SK-N-SH (cell line): ENCODE results near the gene CCSER1. TPM values are rescaled to one million over a fixed set of nuclear protein-coding genes. Genes with fewer than 3 reads are reported as not detected.

Experiments used
- CTCF ChIA-PET: fragments of 300-600, 350-600 bp; formaldehyde crosslinking; extraction: SDS; loops from one replicate; lab custom pipeline; 2021; lab: Yijun Ruan, JAX
- POLR2A ChIA-PET: fragments of 350-600 bp; sonication (Branson Sonifier 250); formaldehyde crosslinking; extraction: SDS; loops from one replicate; lab custom pipeline; 2020; ENCODE audit warnings: antibody characterized with exemption, inconsistent platforms; lab: Yijun Ruan, JAX
- DNase-seq: peaks from one replicate; pipeline ENCODE4 v3.0.0; 2012
- H2AFZ ChIP-seq: fragments of 200-600 bp; sonication (generic); 2 replicates; pipeline ENCODE4 v1.8.1; 2016; ENCODE audit warnings: antibody characterized with exemption, mild to moderate bottlenecking, low read depth
- H3F3A ChIP-seq: fragments of 200-600 bp; sonication (generic); replicated peaks from 2 replicates; pipeline ENCODE3; 2016; ENCODE audit warnings: antibody characterized with exemption, mild to moderate bottlenecking; ENCODE audit not compliant: insufficient read depth
- H3K27ac ChIP-seq, 2 experiments: fragments of 200-500 bp in 1 of 2; fragments of 200-600 bp in 1 of 2; sonication (Bioruptor generic) in 1 of 2; sonication (generic), shearing (Covaris generic) in 1 of 2; 2 replicates each; pipeline versions ENCODE4 v1.5.1 to v1.6.1; 2014 to 2016; ENCODE audit warnings: low read depth in 2 of 2, inconsistent platforms in 1 of 2, low read length in 1 of 2, mild to moderate bottlenecking in 1 of 2, mixed read lengths in 1 of 2
- H3K27me3 ChIP-seq: fragments of 200-600 bp; sonication (generic), shearing (Covaris generic); 2 replicates; pipeline ENCODE4 v1.6.1; 2016; ENCODE audit warnings: mixed run types; ENCODE audit not compliant: insufficient read depth
- H3K36me3 ChIP-seq, 2 experiments: fragments of 200-500 bp in 1 of 2; fragments of 200-600 bp in 1 of 2; sonication (Bioruptor generic) in 1 of 2; sonication (generic) in 1 of 2; replicated peaks in 1 of 2; 2 replicates each; pipeline versions ENCODE3 to v1.5.1; 2014 to 2016; ENCODE audit warnings: low read length in 1 of 2, mild to moderate bottlenecking in 1 of 2; ENCODE audit not compliant: insufficient read depth in 2 of 2, control insufficient read depth in 1 of 2
- H3K4me1 ChIP-seq, 2 experiments: fragments of 200-500 bp in 1 of 2; fragments of 200-600 bp in 1 of 2; sonication (Bioruptor generic) in 1 of 2; sonication (generic), shearing (Covaris generic) in 1 of 2; 2 replicates each; pipeline versions ENCODE4 v1.5.1 to v1.6.1; 2014 to 2016; ENCODE audit warnings: low read depth in 1 of 2, low read length in 1 of 2, mixed run types in 1 of 2; ENCODE audit not compliant: insufficient read depth in 2 of 2, control insufficient read depth in 1 of 2
- H3K4me2 ChIP-seq: fragments of 200-600 bp; sonication (generic), shearing (Covaris generic); 2 replicates; pipeline ENCODE4 v1.6.1; 2017; ENCODE audit warnings: mixed run types
- H3K4me3 ChIP-seq, 2 experiments: fragments of 200-500 bp in 1 of 2; fragments of 200-600 bp in 1 of 2; sonication (Bioruptor generic) in 1 of 2; sonication (generic), shearing (Covaris generic) in 1 of 2; 2 replicates each; pipeline versions ENCODE4 v1.5.1 to v1.8.1; 2014 to 2016; ENCODE audit warnings: low read depth in 2 of 2, inconsistent platforms in 1 of 2, low read length in 1 of 2, mild to moderate bottlenecking in 1 of 2, mixed read lengths in 1 of 2, moderate library complexity in 1 of 2
- H3K79me2 ChIP-seq: fragments of 200-600 bp; sonication (generic); 2 replicates; pipeline ENCODE4 v1.8.1; 2017; ENCODE audit warnings: mild to moderate bottlenecking; ENCODE audit not compliant: insufficient read depth
- H3K9ac ChIP-seq: fragments of 200-600 bp; sonication (generic); 2 replicates; pipeline ENCODE4 v1.6.1; 2017; ENCODE audit warnings: mixed run types
- H3K9me2 ChIP-seq: fragments of 200-600 bp; sonication (generic); 2 replicates; pipeline ENCODE4 v1.6.1; 2017; ENCODE audit warnings: mixed run types
- H3K9me3 ChIP-seq: fragments of 200-600 bp; sonication (generic); 2 replicates; pipeline ENCODE4 v1.6.1; 2017; ENCODE audit warnings: mixed run types, mild to moderate bottlenecking, moderate library complexity
- H4K20me1 ChIP-seq: fragments of 200-600 bp; sonication (generic); 2 replicates; pipeline ENCODE4 v1.6.1; 2017; ENCODE audit warnings: mild to moderate bottlenecking, mixed run types; ENCODE audit not compliant: insufficient read depth
- CHD2 ChIP-seq: fragments of 150-350 bp; IDR thresholded peaks from 2 replicates; pipeline ENCODE4 v1.6.1; 2018; ENCODE audit warnings: low read length; ENCODE audit not compliant: partially characterized antibody
- ELF1 ChIP-seq: IDR thresholded peaks from 2 replicates; pipeline ENCODE4 v1.4.0; 2012
- EP300 ChIP-seq, 2 experiments: IDR thresholded peaks; 2 replicates each; pipeline versions ENCODE4 v1.4.0 to v1.6.1; 2012; ENCODE audit warnings: borderline replicate concordance in 1 of 2, low read depth in 1 of 2, low read length in 1 of 2
- EZH2phosphoT487 ChIP-seq: fragments of 200-600 bp; sonication (generic); IDR thresholded peaks from 2 replicates; pipeline ENCODE4 v1.6.1; 2017; ENCODE audit warnings: low read depth, mixed run types, mild to moderate bottlenecking, antibody characterized with exemption, moderate library complexity, borderline replicate concordance
- FOSL2 ChIP-seq: IDR thresholded peaks from 2 replicates; pipeline ENCODE4 v1.4.0; 2012; ENCODE audit warnings: low read depth, mild to moderate bottlenecking, moderate library complexity, borderline replicate concordance
- FOXM1 ChIP-seq: IDR thresholded peaks from 2 replicates; pipeline ENCODE4 v1.4.0; 2012; ENCODE audit warnings: low read depth, mild to moderate bottlenecking
- GATA2 ChIP-seq: sonication (generic); formaldehyde crosslinking; IDR thresholded peaks from 2 replicates; pipeline ENCODE4 v1.5.0; 2020; ENCODE audit warnings: mild to moderate bottlenecking, missing genetic modification reagents
- MEF2A ChIP-seq: IDR thresholded peaks from 2 replicates; pipeline ENCODE4 v1.4.0; 2012; ENCODE audit warnings: low read depth, borderline replicate concordance
- MXI1 ChIP-seq: IDR thresholded peaks from 2 replicates; pipeline ENCODE4 v1.6.1; 2012; ENCODE audit warnings: mild to moderate bottlenecking, low read depth, low read length, improper control_type of control experiment
- NFIC ChIP-seq: IDR thresholded peaks from 2 replicates; pipeline ENCODE4 v1.4.0; 2012; ENCODE audit warnings: borderline replicate concordance
- NRF1 ChIP-seq: IDR thresholded peaks from 2 replicates; pipeline ENCODE4 v1.6.1; 2012; ENCODE audit warnings: low read depth, mild to moderate bottlenecking, low read length
- RAD21 ChIP-seq: IDR thresholded peaks from 2 replicates; pipeline ENCODE4 v1.6.1; 2012; ENCODE audit warnings: mild to moderate bottlenecking, low read length
- RFX5 ChIP-seq: IDR thresholded peaks from 2 replicates; pipeline ENCODE4 v1.6.1; 2012; ENCODE audit warnings: mild to moderate bottlenecking, improper control_type of control experiment, low read length
- SMC3 ChIP-seq: IDR thresholded peaks from 2 replicates; pipeline ENCODE4 v1.6.1; 2012; ENCODE audit warnings: low read depth, low read length, improper control_type of control experiment
- TAF1 ChIP-seq: IDR thresholded peaks from 2 replicates; pipeline ENCODE4 v1.6.1; 2012; ENCODE audit warnings: low read depth, mild to moderate bottlenecking, low read length, moderate library complexity, borderline replicate concordance
- TCF12 ChIP-seq: IDR thresholded peaks from 2 replicates; pipeline ENCODE4 v1.4.0; 2012
- TEAD4 ChIP-seq: IDR thresholded peaks from 2 replicates; pipeline ENCODE4 v1.4.0; 2012; ENCODE audit warnings: mild to moderate bottlenecking, borderline replicate concordance; ENCODE audit not compliant: insufficient read depth
- YY1 ChIP-seq: IDR thresholded peaks from 2 replicates; pipeline ENCODE4 v1.4.0; 2012; ENCODE audit warnings: low read depth, mild to moderate bottlenecking
- WGBS: methylation state at CpG from one replicate; pipeline ENCODE4 v1.1.6; 2017; ENCODE audit warnings: low lambda C conversion rate; 5-methylcytosine and 5-hydroxymethylcytosine counted together
- polyA plus RNA-seq, 3 experiments: library from polyadenylated mRNA; depleted of rRNA; stranded (reverse); fragments of >200 nt; gene quantifications; 2 replicates each; pipeline ENCODE4 v1.2.3, GENCODE V29; 2012
- TF ChIP-seq, protein P1 (sequence below): IDR thresholded peaks from 2 replicates; pipeline ENCODE4 v1.4.0; 2012; ENCODE audit warnings: low read depth, borderline replicate concordance
- TF ChIP-seq, protein P2 (sequence below): fragments of 150-350 bp; IDR thresholded peaks from 2 replicates; pipeline ENCODE4 v1.6.1; 2017; ENCODE audit warnings: antibody characterized with exemption, low read length, low read depth, borderline replicate concordance
- TF ChIP-seq, protein P3 (sequence below): IDR thresholded peaks from 2 replicates; pipeline ENCODE4 v1.6.1; 2012; ENCODE audit warnings: mild to moderate bottlenecking, low read depth, low read length, moderate library complexity
- TF ChIP-seq, protein P4 (sequence below): IDR thresholded peaks from 2 replicates; pipeline ENCODE4; 2012
- TF ChIP-seq, protein P5 (sequence below): fragments of 150-350 bp; IDR thresholded peaks from 2 replicates; pipeline ENCODE4 v1.6.1; 2016; ENCODE audit warnings: mild to moderate bottlenecking, low read depth, low read length
- TF ChIP-seq, protein P6 (sequence below): fragments of 200-600 bp; sonication (generic); IDR thresholded peaks from 2 replicates; pipeline ENCODE4 v1.6.1; 2017; ENCODE audit warnings: antibody characterized with exemption, mild to moderate bottlenecking, moderate library complexity

The CCSER1 gene
- polyA plus RNA-seq, 1 of the 3 experiments (the other 2 are of a cell fraction), result 0.05 TPM

DNA sequence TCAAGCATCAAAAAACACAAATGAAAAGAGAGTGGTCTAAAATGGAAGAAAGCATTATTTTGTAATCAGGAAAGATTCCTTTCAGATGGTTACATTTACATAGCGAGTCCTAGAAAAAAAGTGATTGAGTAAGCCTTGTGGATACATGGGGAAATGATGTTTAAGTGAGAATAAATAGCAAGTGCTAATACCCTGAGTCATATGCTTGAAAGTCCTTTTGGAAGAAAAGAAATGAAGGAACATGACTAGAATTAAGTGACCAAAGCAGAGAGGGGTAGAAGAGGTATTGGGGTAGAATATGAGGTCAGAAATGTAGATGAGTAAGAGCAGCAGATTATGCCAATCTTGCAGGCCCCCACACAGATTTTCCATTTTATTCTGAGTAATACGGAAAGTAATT is 1361.8 kb downstream of the CCSER1 start (continued):
- TF ChIP-seq ELF1, result no peak
- TF ChIP-seq GATA2, result no peak
- no peak for TF ChIP-seq NRF1
- TF ChIP-seq SMC3, result no peak
- no peak for TF ChIP-seq FOXM1
- TF ChIP-seq NFIC, result no peak
- TF ChIP-seq, protein P1, sequence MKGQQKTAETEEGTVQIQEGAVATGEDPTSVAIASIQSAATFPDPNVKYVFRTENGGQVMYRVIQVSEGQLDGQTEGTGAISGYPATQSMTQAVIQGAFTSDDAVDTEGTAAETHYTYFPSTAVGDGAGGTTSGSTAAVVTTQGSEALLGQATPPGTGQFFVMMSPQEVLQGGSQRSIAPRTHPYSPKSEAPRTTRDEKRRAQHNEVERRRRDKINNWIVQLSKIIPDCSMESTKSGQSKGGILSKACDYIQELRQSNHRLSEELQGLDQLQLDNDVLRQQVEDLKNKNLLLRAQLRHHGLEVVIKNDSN, result no peak
- TF ChIP-seq TAF1, result no peak
- TF ChIP-seq, all 33 proteins: peak for 0

DNA sequence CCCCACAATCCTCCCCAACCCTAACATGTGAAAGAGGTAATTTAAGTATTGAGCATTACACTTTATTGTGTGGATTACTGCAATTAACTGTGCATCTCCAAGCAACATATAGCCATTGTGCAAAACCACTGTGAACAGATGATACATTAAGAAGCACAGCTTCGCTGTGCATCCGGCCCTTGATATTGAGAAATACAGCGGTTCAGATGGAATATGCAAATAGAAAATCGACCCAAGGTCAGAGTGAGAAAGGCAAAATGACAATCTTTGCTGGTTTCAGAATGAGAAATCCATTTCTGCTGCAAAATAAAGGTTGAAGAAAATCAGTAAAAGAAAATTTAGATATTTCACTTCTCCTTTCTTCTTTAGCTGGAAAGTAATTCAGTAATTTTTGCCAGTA is 1370.7 kb downstream of the CCSER1 start:
- Histone ChIP-seq H4K20me1 (no peaks in the 10 kb centered on the region), H3K27me3 (no peaks in the 10 kb centered on the region), H2AFZ (no peak overlapping the region), H3F3A (no peaks in the 10 kb centered on the region), H3K4me2 (no peak overlapping the region)
- TF ChIP-seq YY1 (no peak), RFX5 (no peak), CHD2 (no peak), EP300 (IDR thresholded peaks at IDR 0.05; ENCODE audit: borderline replicate concordance in 1 of 2, low read depth in 1 of 2, low read length in 1 of 2) (no peak), TCF12 (no peak), RAD21 (no peak), NFIC (no peak), TEAD4 (no peak), EZH2phosphoT487 (no peak), SMC3 (no peak), MXI1 (no peak), FOSL2 (no peak), MEF2A (no peak), TAF1 (no peak)
- TF ChIP-seq, protein P2, sequence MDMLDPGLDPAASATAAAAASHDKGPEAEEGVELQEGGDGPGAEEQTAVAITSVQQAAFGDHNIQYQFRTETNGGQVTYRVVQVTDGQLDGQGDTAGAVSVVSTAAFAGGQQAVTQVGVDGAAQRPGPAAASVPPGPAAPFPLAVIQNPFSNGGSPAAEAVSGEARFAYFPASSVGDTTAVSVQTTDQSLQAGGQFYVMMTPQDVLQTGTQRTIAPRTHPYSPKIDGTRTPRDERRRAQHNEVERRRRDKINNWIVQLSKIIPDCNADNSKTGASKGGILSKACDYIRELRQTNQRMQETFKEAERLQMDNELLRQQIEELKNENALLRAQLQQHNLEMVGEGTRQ, result no peak
- TF ChIP-seq, protein P3, sequence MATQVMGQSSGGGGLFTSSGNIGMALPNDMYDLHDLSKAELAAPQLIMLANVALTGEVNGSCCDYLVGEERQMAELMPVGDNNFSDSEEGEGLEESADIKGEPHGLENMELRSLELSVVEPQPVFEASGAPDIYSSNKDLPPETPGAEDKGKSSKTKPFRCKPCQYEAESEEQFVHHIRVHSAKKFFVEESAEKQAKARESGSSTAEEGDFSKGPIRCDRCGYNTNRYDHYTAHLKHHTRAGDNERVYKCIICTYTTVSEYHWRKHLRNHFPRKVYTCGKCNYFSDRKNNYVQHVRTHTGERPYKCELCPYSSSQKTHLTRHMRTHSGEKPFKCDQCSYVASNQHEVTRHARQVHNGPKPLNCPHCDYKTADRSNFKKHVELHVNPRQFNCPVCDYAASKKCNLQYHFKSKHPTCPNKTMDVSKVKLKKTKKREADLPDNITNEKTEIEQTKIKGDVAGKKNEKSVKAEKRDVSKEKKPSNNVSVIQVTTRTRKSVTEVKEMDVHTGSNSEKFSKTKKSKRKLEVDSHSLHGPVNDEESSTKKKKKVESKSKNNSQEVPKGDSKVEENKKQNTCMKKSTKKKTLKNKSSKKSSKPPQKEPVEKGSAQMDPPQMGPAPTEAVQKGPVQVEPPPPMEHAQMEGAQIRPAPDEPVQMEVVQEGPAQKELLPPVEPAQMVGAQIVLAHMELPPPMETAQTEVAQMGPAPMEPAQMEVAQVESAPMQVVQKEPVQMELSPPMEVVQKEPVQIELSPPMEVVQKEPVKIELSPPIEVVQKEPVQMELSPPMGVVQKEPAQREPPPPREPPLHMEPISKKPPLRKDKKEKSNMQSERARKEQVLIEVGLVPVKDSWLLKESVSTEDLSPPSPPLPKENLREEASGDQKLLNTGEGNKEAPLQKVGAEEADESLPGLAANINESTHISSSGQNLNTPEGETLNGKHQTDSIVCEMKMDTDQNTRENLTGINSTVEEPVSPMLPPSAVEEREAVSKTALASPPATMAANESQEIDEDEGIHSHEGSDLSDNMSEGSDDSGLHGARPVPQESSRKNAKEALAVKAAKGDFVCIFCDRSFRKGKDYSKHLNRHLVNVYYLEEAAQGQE, result no peak
- TF ChIP-seq, protein P4, sequence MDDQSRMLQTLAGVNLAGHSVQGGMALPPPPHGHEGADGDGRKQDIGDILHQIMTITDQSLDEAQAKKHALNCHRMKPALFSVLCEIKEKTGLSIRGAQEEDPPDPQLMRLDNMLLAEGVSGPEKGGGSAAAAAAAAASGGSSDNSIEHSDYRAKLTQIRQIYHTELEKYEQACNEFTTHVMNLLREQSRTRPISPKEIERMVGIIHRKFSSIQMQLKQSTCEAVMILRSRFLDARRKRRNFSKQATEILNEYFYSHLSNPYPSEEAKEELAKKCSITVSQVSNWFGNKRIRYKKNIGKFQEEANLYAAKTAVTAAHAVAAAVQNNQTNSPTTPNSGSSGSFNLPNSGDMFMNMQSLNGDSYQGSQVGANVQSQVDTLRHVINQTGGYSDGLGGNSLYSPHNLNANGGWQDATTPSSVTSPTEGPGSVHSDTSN, result no peak
- TF ChIP-seq, protein P5, sequence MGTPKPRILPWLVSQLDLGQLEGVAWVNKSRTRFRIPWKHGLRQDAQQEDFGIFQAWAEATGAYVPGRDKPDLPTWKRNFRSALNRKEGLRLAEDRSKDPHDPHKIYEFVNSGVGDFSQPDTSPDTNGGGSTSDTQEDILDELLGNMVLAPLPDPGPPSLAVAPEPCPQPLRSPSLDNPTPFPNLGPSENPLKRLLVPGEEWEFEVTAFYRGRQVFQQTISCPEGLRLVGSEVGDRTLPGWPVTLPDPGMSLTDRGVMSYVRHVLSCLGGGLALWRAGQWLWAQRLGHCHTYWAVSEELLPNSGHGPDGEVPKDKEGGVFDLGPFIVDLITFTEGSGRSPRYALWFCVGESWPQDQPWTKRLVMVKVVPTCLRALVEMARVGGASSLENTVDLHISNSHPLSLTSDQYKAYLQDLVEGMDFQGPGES, result no peak
- TF ChIP-seq, protein P6, sequence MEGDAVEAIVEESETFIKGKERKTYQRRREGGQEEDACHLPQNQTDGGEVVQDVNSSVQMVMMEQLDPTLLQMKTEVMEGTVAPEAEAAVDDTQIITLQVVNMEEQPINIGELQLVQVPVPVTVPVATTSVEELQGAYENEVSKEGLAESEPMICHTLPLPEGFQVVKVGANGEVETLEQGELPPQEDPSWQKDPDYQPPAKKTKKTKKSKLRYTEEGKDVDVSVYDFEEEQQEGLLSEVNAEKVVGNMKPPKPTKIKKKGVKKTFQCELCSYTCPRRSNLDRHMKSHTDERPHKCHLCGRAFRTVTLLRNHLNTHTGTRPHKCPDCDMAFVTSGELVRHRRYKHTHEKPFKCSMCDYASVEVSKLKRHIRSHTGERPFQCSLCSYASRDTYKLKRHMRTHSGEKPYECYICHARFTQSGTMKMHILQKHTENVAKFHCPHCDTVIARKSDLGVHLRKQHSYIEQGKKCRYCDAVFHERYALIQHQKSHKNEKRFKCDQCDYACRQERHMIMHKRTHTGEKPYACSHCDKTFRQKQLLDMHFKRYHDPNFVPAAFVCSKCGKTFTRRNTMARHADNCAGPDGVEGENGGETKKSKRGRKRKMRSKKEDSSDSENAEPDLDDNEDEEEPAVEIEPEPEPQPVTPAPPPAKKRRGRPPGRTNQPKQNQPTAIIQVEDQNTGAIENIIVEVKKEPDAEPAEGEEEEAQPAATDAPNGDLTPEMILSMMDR, result no peak
- TF ChIP-seq, all 33 proteins: peak for 0
- DNase-seq, result no peak
- 68% methylated on average over 4 of the region's 4 CpGs for WGBS
- H3K79me2 ChIP-seq, result no peaks in the 10 kb centered on the region
- H3K4me3 ChIP-seq, result no peak overlapping the region
- H3K4me1 ChIP-seq, result no peaks in the 10 kb centered on the region
- no peak overlapping the region for H3K27ac ChIP-seq
- POLR2A ChIA-PET, result no interaction called here
- H3K36me3 ChIP-seq, result no peaks in the 10 kb centered on the region
- H3K9me2 ChIP-seq, result no peaks in the 10 kb centered on the region
- H3K9me3 ChIP-seq, result no peaks in the 10 kb centered on the region; the same call in 1 of the 2 replicates
- CTCF ChIA-PET, result no interaction called here
- H3K9ac ChIP-seq, result no peak overlapping the region
